Mesothelial cell of epicardium (in vitro differentiated cells): ENCODE measurements around the gene CD72. TPM values are rescaled to one million over a fixed set of nuclear protein-coding genes. Genes with fewer than 3 reads are reported as not detected.
A peak's percentile ranks its signal among the peaks of the same experiment; 100 is the strongest.
"Not testable (repeated sequence)": the region's sequence is repeated elsewhere in the genome, so short reads cannot be mapped to it uniquely, and the experiment has no call there.

Experiments used
- DNase-seq, 2 experiments: peaks; one replicate each; pipeline ENCODE4 v3.0.0; 2021; ENCODE audit warnings: low spot score in 2 of 2; ENCODE audit not compliant: unreplicated experiment in 2 of 2
- H3K27ac Mint-ChIP-seq: 2 replicates; pipeline ENCODE4 v1.8.0; 2021; ENCODE audit warnings: mixed read lengths
- H3K27me3 Mint-ChIP-seq: 2 replicates; pipeline ENCODE4 v1.8.0; 2021; ENCODE audit warnings: low read depth, mixed read lengths
- H3K36me3 Mint-ChIP-seq: 2 replicates; pipeline ENCODE4 v1.8.0; 2021; ENCODE audit warnings: mixed read lengths
- H3K4me1 Mint-ChIP-seq: 2 replicates; pipeline ENCODE4 v1.8.0; 2021; ENCODE audit warnings: mixed read lengths
- H3K4me3 Mint-ChIP-seq: 2 replicates; pipeline ENCODE4 v1.8.0; 2021; ENCODE audit warnings: mild to moderate bottlenecking, moderate library complexity, mixed read lengths
- H3K9me3 Mint-ChIP-seq: 2 replicates; pipeline ENCODE4 v1.8.0; 2021; ENCODE audit warnings: mixed read lengths
- CTCF ChIP-seq: fragments of 200-600 bp; sonication (generic); IDR thresholded peaks from one replicate; pipeline ENCODE4 v1.5.0; 2021; ENCODE audit warnings: antibody characterized with exemption; ENCODE audit not compliant: unreplicated experiment
- total RNA-seq: library from RNA; stranded (reverse); gene quantifications from 3 replicates; pipeline ENCODE4 v1.2.1, GENCODE V29; 2021

The CD72 gene
- total RNA-seq, 1 donor from 2014 or later, result 4.2 TPM

- DNase-seq, result peak; percentile 89 to 96
- H3K36me3 Mint-ChIP-seq, result peaks cover 2% of the 10 kb centered on the region
- H3K4me3 Mint-ChIP-seq, result peak overlapping the region; percentile 83
- no peaks in the 10 kb centered on the region for H3K27me3 Mint-ChIP-seq
- H3K4me1 Mint-ChIP-seq, result peaks cover 15% of the 10 kb centered on the region
- peak overlapping the region; percentile 99 for H3K27ac Mint-ChIP-seq
- peak; percentile 93 for TF ChIP-seq CTCF
- H3K9me3 Mint-ChIP-seq, result no peaks in the 10 kb centered on the region
Observed at GRCh38 chr9:35646533-35647265, 28.5 kb upstream of the CD72 start.

- peak overlapping the region; percentile 83 for H3K4me3 Mint-ChIP-seq
- peaks cover 5% of the 10 kb centered on the region for H3K9me3 Mint-ChIP-seq
- H3K27ac Mint-ChIP-seq, result peak overlapping the region; percentile 99
- no peak for TF ChIP-seq CTCF
- H3K4me1 Mint-ChIP-seq, result peaks cover 15% of the 10 kb centered on the region
- peaks cover 7% of the 10 kb centered on the region for H3K36me3 Mint-ChIP-seq
- peak; percentile 39 to 75 for DNase-seq
- no peaks in the 10 kb centered on the region for H3K27me3 Mint-ChIP-seq
Observed at GRCh38 chr9:35646153-35646532, 27.9 kb upstream of the CD72 start.

GRCh38 chr9:35645736-35646135, 27.5 kb upstream of the CD72 start:
- H3K4me3 Mint-ChIP-seq, result peak overlapping the region; percentile 83
- peaks cover 15% of the 10 kb centered on the region for H3K4me1 Mint-ChIP-seq
- DNase-seq, H3K27me3 Mint-ChIP-seq, H3K9me3 Mint-ChIP-seq: not testable (repeated sequence)
- H3K27ac Mint-ChIP-seq, result peak overlapping the region; percentile 99
- H3K36me3 Mint-ChIP-seq, result peaks cover 11% of the 10 kb centered on the region

GRCh38 chr9:35643046-35643445, 24.8 kb upstream of the CD72 start:
- Mint-ChIP-seq H3K27ac (no peak overlapping the region), H3K36me3 (peaks cover 17% of the 10 kb centered on the region), H3K4me1 (peaks cover 14% of the 10 kb centered on the region), H3K27me3 (no peaks in the 10 kb centered on the region), H3K9me3 (peaks cover 7% of the 10 kb centered on the region), H3K4me3 (no peak overlapping the region)
- no peak for DNase-seq
- TF ChIP-seq CTCF, result no peak

GRCh38 chr9:35641478-35641877, 23.3 kb upstream of the CD72 start:
- not testable (repeated sequence) for DNase-seq, H3K27ac Mint-ChIP-seq, H3K9me3 Mint-ChIP-seq, H3K27me3 Mint-ChIP-seq, H3K4me1 Mint-ChIP-seq, H3K4me3 Mint-ChIP-seq
- peaks cover 17% of the 10 kb centered on the region for H3K36me3 Mint-ChIP-seq

- H3K4me3 Mint-ChIP-seq, H3K27me3 Mint-ChIP-seq, DNase-seq, H3K4me1 Mint-ChIP-seq, H3K27ac Mint-ChIP-seq, H3K9me3 Mint-ChIP-seq: not testable (repeated sequence)
- peaks cover 17% of the 10 kb centered on the region for H3K36me3 Mint-ChIP-seq
Observed at GRCh38 chr9:35640431-35640830, 22.2 kb upstream of the CD72 start.

GRCh38 chr9:35639631-35640030, 21.4 kb upstream of the CD72 start:
- Mint-ChIP-seq H3K4me1 (peaks cover 11% of the 10 kb centered on the region), H3K9me3 (peaks cover 7% of the 10 kb centered on the region), H3K27ac (no peak overlapping the region), H3K27me3 (peaks cover 2% of the 10 kb centered on the region), H3K36me3 (peaks cover 17% of the 10 kb centered on the region), H3K4me3 (no peak overlapping the region)
- no peak for TF ChIP-seq CTCF
- no peak for DNase-seq

GRCh38 chr9:35639225-35639624, 21.0 kb upstream of the CD72 start:
- Mint-ChIP-seq H3K36me3 (peaks cover 17% of the 10 kb centered on the region), H3K4me1 (peaks cover 10% of the 10 kb centered on the region)
- H3K27ac Mint-ChIP-seq, H3K4me3 Mint-ChIP-seq, DNase-seq, H3K27me3 Mint-ChIP-seq, H3K9me3 Mint-ChIP-seq: not testable (repeated sequence)

GRCh38 chr9:35638751-35639150, 20.5 kb upstream of the CD72 start:
- not testable (repeated sequence) for H3K9me3 Mint-ChIP-seq, H3K27me3 Mint-ChIP-seq, DNase-seq, H3K4me3 Mint-ChIP-seq, H3K27ac Mint-ChIP-seq
- Mint-ChIP-seq H3K36me3 (peaks cover 17% of the 10 kb centered on the region), H3K4me1 (peaks cover 10% of the 10 kb centered on the region)

- H3K27ac Mint-ChIP-seq, H3K4me3 Mint-ChIP-seq, H3K27me3 Mint-ChIP-seq, DNase-seq, H3K9me3 Mint-ChIP-seq: not testable (repeated sequence)
- Mint-ChIP-seq H3K36me3 (peaks cover 15% of the 10 kb centered on the region), H3K4me1 (peaks cover 10% of the 10 kb centered on the region)
Observed at GRCh38 chr9:35637427-35637955, 19.3 kb upstream of the CD72 start.
